HG03159 (cell line): ENCODE measurements around the gene LYSMD2.

ENCODE experiments used
- ATAC-seq: cut with Tn5 transposase; IDR thresholded peaks from one replicate; pipeline ENCODE4 v1.9.1; 2021; ENCODE audit warnings: mild to moderate bottlenecking, moderate library complexity; ENCODE audit not compliant: unreplicated experiment

The LYSMD2 gene

DNA sequence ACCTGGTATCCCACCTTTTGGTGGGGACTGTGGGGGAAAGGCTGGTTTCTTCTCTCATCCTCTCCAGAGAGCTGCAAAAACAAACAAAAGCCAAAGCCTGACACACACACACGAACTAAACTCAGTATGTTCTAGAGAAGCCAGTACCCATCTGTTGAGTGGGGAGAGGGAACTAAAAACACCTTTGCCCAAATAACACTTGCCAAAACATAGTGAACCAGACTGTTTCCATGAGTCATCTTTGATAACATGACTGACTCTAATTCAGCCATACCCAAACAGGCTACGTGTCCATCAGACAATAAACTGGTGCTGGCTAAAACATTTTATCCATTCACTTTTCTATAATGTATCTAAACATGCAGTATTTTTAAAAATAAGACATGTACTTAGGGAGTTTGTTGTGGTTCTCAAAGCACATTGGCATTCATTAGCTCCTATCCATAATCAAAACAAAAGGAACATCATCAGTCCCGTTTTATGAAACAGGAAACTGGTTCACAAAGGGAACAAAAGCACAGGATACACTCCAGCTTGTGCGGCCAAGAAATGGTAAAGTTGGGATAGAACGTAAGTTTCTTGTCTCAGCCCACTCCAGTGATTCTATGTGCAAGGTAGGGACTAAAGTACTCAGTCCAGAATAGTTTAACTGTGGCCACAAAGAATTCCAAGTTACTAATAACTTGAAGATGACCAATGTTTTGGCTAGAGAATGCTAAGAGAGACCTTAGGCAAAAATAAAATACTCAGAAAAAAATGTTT lies 16.1 kb downstream of the LYSMD2 start:
- ATAC-seq, result no peak

GRCh38 chr15:51720201-51720995 lies 17.1 kb downstream of the LYSMD2 start:
- no peak for ATAC-seq

- no peak for ATAC-seq
Observed at GRCh38 chr15:51718746-51719145, 18.7 kb downstream of the LYSMD2 start.

DNA sequence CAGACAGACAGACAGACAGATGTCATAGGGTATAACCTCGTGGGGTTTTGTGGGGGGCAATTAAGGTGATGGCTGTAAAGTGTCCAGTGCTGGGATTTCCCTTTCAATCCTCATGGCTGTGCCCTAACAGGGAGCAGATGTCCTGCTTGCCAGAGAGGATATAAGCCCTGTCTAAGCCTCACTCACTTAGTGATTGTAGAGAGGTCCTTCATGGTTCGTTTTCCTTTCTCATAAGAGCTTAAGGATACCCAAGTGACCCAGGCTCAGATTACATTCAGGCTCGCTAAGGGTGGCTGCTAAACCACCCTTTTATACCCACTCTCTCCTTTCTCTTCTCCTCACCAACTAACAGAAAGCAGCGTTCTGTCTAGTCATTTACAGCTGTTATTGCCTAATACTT lies 19.2 kb downstream of the LYSMD2 start:
- ATAC-seq, result no peak

DNA sequence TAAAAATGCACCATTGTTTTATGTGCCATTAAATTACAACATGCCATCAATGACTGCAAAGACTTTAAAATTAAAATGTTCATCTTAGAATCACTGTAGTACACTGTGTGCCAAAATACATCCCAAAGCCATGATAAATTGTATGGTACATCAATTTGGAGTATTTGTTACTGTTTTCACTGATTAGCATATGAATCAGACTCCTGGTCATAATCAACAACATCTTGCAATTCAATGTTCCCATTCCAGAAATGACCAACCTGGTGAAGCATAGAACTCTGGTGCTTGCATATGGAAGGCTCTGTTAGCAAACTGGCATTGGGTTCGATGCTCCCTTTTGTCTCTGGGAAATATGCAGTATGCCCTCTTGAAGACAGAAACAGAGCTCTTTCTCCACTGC lies 22.5 kb downstream of the LYSMD2 start:
- ATAC-seq, result no peak

DNA sequence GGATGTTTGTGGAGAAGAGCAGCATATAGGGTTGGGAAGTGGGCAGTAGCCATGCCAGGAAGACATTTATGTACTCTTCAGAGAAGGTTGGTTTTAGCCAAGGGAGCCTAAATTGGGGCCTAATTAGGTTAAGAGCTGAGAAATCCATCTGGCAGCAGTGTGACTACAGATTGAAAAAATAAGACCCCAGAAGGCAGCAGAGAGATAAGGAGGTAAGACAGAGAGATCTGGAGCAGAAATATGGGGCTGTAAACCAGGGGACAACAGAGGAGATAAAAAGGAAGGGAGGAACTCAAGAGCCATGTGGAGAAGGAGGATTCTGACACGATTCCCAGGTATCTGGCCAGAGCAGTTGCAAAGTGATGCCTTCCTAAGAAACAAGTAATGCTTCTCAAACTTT lies 23.3 kb downstream of the LYSMD2 start:
- ATAC-seq, result no peak

DNA sequence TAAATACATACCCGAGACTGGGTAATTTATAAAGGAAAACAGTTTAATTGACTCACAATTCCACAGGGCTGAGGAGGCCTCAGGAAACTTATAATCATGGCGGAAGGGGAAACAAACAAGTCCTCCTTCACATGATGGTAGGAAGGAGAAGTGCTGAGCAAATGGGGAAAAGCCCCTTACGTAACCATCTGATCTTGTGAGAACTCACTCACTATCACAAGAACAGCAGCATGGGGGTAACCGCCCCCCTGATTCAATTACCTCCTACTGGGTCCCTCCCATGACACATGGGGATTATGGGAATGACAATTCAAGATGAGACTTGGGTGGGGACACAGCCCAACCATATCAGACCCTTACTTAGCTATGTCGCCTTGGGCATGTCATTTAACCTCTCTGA lies 28.4 kb downstream of the LYSMD2 start:
- ATAC-seq, result no peak

DNA sequence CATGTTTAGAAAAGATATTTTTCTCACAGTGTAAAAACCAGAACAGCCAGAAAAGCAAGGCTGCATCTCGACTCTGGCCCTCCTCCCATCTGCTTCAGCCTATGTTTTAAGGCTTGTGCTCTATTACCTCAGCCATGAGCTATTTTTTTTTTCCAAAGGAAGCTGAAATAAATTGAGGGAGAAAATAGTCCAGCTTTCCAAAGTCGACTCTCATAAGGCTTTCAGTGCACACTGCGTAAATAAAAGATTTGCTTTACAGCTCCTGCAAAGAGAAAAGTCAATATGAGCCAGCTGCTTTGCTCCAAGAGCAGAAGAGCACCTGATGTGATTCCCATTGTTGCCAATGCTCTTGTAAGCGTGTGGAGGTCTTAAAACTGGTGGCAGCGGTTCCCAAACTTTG lies 29.4 kb downstream of the LYSMD2 start:
- no peak for ATAC-seq

GRCh38 chr15:51706926-51707608 lies 30.4 kb downstream of the LYSMD2 start:
- ATAC-seq, result no peak

DNA sequence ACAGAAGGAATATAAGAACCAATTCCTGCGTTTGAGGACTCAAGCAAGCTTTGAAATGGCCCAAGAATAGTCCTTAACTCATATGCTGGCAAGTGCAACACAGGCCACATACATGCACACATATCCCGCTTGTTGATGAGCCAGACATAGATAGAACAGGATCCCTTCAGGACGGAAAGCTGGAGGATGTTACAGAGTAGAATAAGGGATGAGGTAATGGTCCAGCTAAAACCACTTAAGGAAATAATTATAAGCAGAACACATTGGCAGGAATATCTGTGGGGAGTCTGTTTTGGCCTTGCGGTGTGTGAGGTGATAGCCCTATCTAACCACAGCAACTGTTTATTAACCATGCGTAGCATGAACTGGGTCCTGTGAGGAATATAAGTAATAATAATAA lies 31.2 kb downstream of the LYSMD2 start:
- ATAC-seq, result no peak

- no peak for ATAC-seq
Observed at GRCh38 chr15:51702710-51703109, 34.7 kb downstream of the LYSMD2 start.

- ATAC-seq, result no peak
Observed at GRCh38 chr15:51699373-51699772, 38.1 kb downstream of the LYSMD2 start.

GRCh38 chr15:51697163-51697562 lies 40.3 kb downstream of the LYSMD2 start:
- ATAC-seq, result no peak

- ATAC-seq, result no peak
Observed at GRCh38 chr15:51696566-51696965, 40.9 kb downstream of the LYSMD2 start.

DNA sequence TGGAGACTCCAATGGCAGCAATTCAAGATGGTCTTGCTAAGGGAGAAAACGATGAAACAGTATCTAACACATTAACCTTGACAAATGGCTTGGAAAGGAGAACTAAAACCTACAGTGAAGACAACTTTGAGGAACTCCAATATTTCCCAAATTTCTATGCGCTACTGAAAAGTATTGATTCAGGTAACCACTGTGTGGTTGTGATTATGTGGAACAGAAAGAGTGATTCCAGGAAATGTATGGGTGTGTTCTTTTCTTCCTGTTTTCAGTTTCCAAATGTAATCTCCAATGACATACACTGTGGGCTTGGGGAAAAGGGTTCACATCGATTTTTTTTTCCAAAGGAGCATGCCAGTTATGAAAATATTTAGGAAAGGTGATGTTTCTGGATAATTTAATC lies 45.3 kb downstream of the LYSMD2 start:
- no peak for ATAC-seq

DNA sequence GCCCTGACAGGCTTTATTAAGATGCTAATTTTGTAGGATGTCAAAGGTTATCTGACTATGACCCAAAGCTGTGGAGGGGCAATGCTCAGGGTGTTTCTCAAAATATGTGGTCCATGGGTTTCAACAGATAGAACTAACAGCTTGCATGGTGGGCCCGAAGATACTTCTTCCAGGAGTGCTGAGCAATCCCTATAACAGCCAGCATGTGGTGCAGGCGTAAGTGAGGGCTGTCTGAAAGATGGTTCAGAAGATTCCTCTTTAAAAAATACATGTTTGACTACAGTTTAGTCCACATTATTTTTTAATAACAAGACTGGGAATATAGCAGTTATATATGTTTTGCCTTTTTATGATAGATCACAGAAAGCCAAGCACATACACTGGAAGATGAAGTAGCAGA lies 48.6 kb downstream of the LYSMD2 start:
- no peak for ATAC-seq

- no peak for ATAC-seq
Observed at GRCh38 chr15:51687565-51687964, 49.9 kb downstream of the LYSMD2 start.

DNA sequence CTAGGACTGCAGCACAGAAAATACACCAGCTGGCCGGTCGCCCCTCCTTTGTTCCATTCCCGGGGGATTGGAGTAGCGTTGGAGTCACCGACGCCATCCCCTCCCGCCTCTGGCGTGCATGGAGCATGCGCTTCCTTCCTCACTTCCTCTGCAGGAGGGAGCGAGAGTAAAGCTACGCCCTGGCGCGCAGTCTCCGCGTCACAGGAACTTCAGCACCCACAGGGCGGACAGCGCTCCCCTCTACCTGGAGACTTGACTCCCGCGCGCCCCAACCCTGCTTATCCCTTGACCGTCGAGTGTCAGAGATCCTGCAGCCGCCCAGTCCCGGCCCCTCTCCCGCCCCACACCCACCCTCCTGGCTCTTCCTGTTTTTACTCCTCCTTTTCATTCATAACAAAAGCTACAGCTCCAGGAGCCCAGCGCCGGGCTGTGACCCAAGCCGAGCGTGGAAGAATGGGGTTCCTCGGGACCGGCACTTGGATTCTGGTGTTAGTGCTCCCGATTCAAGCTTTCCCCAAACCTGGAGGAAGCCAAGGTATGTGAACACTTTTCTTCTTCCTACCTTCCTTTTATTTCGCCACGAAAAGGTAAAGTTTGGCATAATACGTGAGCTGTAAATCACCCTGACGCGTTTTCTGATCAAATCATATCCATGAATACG lies 56.0 kb downstream of the LYSMD2 start, which contains the start of gene SCG3:
TSS of gene SCG3 (plus strand) at position 201 of the 661 bp plus-strand sequence. CDS start at position 454, 253 bp downstream.
- ATAC-seq, result no peak

DNA sequence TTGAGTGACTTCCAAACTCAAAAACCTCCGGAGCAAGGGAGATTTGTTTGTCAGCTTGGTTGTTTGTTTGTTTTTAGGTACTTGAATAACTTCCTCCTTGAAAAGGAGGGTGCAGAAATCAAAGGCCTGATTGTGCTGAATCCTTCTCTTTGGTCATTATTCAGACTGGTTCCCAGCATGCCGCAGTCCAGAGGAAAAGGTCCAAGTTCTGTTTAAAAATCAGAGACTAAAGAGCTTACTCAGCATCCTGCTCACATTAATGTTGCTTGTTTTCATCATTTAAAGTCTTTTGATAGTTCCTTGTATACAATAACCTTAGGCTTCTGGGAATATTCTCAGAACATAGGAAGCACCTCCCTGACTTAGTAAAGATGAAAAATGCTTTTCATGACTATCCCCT lies 57.1 kb downstream of the LYSMD2 start:
- ATAC-seq, result no peak

DNA sequence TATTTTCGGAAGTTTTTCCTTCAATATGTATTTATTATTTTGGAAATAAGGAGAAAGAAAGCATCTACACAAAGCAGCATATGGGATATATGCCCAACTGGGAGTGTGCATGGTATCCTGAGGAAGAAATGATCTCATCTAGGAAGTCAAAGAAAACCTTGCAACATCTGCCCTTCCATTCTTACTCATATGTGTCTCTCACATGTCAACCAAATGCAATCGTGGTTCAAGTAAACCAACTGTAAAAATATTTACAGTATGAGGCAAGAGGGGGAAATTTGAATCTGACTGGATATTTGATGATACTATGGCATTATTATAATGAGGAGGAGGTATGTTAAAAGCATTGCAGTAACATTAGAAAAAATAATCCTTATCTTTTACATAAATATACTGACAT lies 59.4 kb downstream of the LYSMD2 start:
- ATAC-seq, result no peak

DNA sequence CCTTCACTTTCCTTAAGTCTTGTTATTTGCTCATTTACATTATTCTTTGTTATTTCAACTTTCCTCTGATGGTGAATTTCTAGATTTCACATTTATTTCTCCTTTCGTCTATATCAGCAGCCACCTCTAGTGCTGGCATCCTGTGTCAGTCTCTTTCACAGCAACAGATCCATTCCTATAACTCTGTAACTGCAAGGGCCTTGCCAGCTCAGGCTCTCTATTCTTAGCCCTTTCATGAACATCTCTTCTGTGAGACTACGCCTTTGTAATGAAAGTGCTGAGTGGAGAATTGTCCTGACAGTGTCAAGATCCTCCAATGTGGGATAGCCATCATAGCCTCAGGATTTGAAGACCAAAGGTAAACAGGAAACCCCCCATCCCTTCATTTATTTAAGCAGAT lies 60.0 kb downstream of the LYSMD2 start:
- ATAC-seq, result no peak
